Measurements from ENCODE around the gene IGF1R.

The IGF1R gene

DNA sequence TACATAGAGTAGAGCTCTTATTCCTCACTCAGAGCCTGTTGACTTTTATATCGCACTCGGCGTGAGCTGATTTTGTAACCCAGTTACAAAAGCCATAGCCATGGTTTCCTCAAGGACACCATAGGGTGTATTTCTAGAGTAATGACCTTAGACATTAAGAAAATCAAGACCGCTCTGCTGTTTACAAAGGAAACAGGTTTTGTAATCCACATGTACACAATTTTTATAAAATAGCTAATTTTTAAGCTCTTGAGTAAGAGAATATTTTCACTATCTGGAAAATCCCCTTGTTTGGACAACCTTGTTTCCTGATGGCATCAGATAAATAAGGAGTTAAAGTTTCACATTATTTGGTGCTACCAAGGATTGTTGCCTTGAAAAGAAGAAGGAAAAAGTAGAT, 254.6 kb downstream of the IGF1R start:
- H3K4me3 ChIP-seq (IDR thresholded peaks at IDR 0.05; ENCODE audit: insufficient read depth, low read depth, low read length) = no peak overlapping the region
- no peak overlapping the region for H3K9ac ChIP-seq
- H3K4me1 ChIP-seq (ENCODE audit: low read depth, poor library complexity, severe bottlenecking) = no peaks in the 10 kb centered on the region
- H2AFZ ChIP-seq (ENCODE audit: low read depth) = no peak overlapping the region
- H3K79me2 ChIP-seq (ENCODE audit: insufficient read depth, low read depth) = no peaks in the 10 kb centered on the region
- H3K27me3 ChIP-seq (ENCODE audit: insufficient read depth, low read depth) = no peaks in the 10 kb centered on the region
- no peaks in the 10 kb centered on the region for H3K36me3 ChIP-seq (ENCODE audit: insufficient read depth)
- H3K27ac ChIP-seq = no peak overlapping the region
- no peak overlapping the region for H3K4me2 ChIP-seq
- TF ChIP-seq, protein P1, sequence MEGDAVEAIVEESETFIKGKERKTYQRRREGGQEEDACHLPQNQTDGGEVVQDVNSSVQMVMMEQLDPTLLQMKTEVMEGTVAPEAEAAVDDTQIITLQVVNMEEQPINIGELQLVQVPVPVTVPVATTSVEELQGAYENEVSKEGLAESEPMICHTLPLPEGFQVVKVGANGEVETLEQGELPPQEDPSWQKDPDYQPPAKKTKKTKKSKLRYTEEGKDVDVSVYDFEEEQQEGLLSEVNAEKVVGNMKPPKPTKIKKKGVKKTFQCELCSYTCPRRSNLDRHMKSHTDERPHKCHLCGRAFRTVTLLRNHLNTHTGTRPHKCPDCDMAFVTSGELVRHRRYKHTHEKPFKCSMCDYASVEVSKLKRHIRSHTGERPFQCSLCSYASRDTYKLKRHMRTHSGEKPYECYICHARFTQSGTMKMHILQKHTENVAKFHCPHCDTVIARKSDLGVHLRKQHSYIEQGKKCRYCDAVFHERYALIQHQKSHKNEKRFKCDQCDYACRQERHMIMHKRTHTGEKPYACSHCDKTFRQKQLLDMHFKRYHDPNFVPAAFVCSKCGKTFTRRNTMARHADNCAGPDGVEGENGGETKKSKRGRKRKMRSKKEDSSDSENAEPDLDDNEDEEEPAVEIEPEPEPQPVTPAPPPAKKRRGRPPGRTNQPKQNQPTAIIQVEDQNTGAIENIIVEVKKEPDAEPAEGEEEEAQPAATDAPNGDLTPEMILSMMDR (conservative IDR thresholded peaks at IDR 0.05; ENCODE audit: low read depth, low read length) = no peak
- H4K20me1 ChIP-seq (ENCODE audit: insufficient read depth) = no peaks in the 10 kb centered on the region

DNA sequence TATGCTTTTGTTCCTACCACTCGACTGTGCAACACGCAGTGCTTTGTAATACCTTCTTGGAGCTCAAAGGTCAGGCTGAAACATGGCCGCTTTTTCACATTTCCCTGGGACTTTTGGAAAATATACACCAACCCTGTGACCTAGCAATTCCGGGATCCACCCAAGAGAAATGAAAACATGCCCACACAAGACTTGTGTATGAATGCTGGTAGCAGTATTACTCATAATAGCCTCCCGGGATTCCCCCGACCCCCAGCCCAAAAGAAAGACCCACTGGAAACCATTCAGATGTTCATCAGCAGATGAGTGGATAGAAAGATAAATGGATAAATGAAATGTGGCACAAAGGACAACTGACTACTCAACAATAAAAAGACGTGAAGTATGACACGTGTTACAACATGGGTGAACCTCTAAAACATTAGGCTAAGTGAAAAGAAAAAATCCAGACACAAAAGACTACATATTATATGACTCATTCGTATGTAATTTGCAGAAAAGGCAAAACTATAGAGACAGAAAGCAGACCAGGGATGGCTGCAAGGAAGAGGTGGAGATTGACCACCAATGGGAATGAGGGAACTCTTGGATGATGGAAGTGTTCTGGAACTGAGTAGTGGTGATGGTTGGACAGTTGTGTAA, 255.2 kb downstream of the IGF1R start:
- Histone ChIP-seq H3K9ac (no peak overlapping the region), H3K4me1 (ENCODE audit: low read depth, poor library complexity, severe bottlenecking) (no peaks in the 10 kb centered on the region), H3K4me3 (IDR thresholded peaks at IDR 0.05; ENCODE audit: insufficient read depth, low read depth, low read length) (no peak overlapping the region), H3K4me2 (no peak overlapping the region), H3K36me3 (ENCODE audit: insufficient read depth) (no peaks in the 10 kb centered on the region), H3K79me2 (ENCODE audit: insufficient read depth, low read depth) (no peaks in the 10 kb centered on the region), H3K27ac (no peak overlapping the region), H2AFZ (ENCODE audit: low read depth) (no peak overlapping the region), H4K20me1 (ENCODE audit: insufficient read depth) (no peaks in the 10 kb centered on the region), H3K27me3 (ENCODE audit: insufficient read depth, low read depth) (no peaks in the 10 kb centered on the region)
- TF ChIP-seq, protein P1 (conservative IDR thresholded peaks at IDR 0.05; ENCODE audit: low read depth, low read length) = no peak

GRCh38 chr15:98904544-98904943, 256.2 kb downstream of the IGF1R start:
- H4K20me1 ChIP-seq (ENCODE audit: insufficient read depth) = no peaks in the 10 kb centered on the region
- H3K36me3 ChIP-seq (ENCODE audit: insufficient read depth) = no peaks in the 10 kb centered on the region
- no peaks in the 10 kb centered on the region for H3K27me3 ChIP-seq (ENCODE audit: insufficient read depth, low read depth)
- no peaks in the 10 kb centered on the region for H3K4me1 ChIP-seq (ENCODE audit: low read depth, poor library complexity, severe bottlenecking)
- H3K27ac ChIP-seq = no peak overlapping the region
- TF ChIP-seq, protein P1 (conservative IDR thresholded peaks at IDR 0.05; ENCODE audit: low read depth, low read length) = peak; percentile 70
- no peaks in the 10 kb centered on the region for H3K79me2 ChIP-seq (ENCODE audit: insufficient read depth, low read depth)
- H2AFZ ChIP-seq (ENCODE audit: low read depth) = no peak overlapping the region
- no peak overlapping the region for H3K9ac ChIP-seq
- H3K4me2 ChIP-seq = no peak overlapping the region
- no peak overlapping the region for H3K4me3 ChIP-seq (IDR thresholded peaks at IDR 0.05; ENCODE audit: insufficient read depth, low read depth, low read length)

- H3K9ac ChIP-seq = no peak overlapping the region
- H3K4me2 ChIP-seq = no peak overlapping the region
Observed at GRCh38 chr15:98905963-98906711, 257.8 kb downstream of the IGF1R start.

More at GRCh38 chr15:98905963-98906711, 257.8 kb downstream of the IGF1R start:
- no peaks in the 10 kb centered on the region for H3K79me2 ChIP-seq (ENCODE audit: insufficient read depth, low read depth)
- no peak overlapping the region for H2AFZ ChIP-seq (ENCODE audit: low read depth)
- no peaks in the 10 kb centered on the region; the same call in 1 of the 2 replicates for H3K36me3 ChIP-seq (ENCODE audit: insufficient read depth)
- no peak overlapping the region for H3K27ac ChIP-seq
- H3K4me3 ChIP-seq (IDR thresholded peaks at IDR 0.05; ENCODE audit: insufficient read depth, low read depth, low read length) = no peak overlapping the region
- H3K4me1 ChIP-seq (ENCODE audit: low read depth, poor library complexity, severe bottlenecking) = no peaks in the 10 kb centered on the region
- H4K20me1 ChIP-seq (ENCODE audit: insufficient read depth) = no peaks in the 10 kb centered on the region
- TF ChIP-seq, protein P1 (conservative IDR thresholded peaks at IDR 0.05; ENCODE audit: low read depth, low read length) = no peak
- no peaks in the 10 kb centered on the region for H3K27me3 ChIP-seq (ENCODE audit: insufficient read depth, low read depth)

Measured in KMS-11 (cell line).